Activated CD8-positive, alpha-beta memory T cell treated with anti-CD3 and anti-CD28 coated beads, Interleukin-2, amount 10 ng/mL, durations not matched to agents 7 days and 5 days (primary cell): Measurements from ENCODE around the gene OSTM1. TPM values are rescaled to one million over a fixed set of nuclear protein-coding genes. Genes with fewer than 3 reads are reported as not detected.

Experiments
- ATAC-seq: fragments of 150-1000 bp; cut with Tn5 transposase; one replicate; pipeline ENCODE4 v1.10.0; 2021; ENCODE audit warnings: moderate library complexity
- CTCF ChIA-PET: fragments of 350-600 bp; sonication (Branson Sonifier 250); formaldehyde crosslinking; loops from one replicate; lab custom pipeline; 2021; ENCODE audit warnings: antibody characterized with exemption; lab: Charles Lee
- DNase-seq: peaks from one replicate; pipeline ENCODE4 v3.0.0-alpha.2; 2020
- H3K27ac Mint-ChIP-seq: one replicate; pipeline ENCODE4 v1.8.0; 2021; ENCODE audit warnings: mild to moderate bottlenecking, mixed read lengths
- H3K27me3 Mint-ChIP-seq: one replicate; pipeline ENCODE4 v1.8.0; 2021; ENCODE audit warnings: mixed read lengths
- H3K36me3 Mint-ChIP-seq: one replicate; pipeline ENCODE4 v1.8.0; 2021; ENCODE audit warnings: mild to moderate bottlenecking, mixed read lengths
- H3K4me1 Mint-ChIP-seq: one replicate; pipeline ENCODE4 v1.8.0; 2021; ENCODE audit warnings: mixed read lengths
- H3K4me3 Mint-ChIP-seq: one replicate; pipeline ENCODE4 v1.8.0; 2021; ENCODE audit warnings: mild to moderate bottlenecking, moderate library complexity, mixed read lengths
- H3K9me3 Mint-ChIP-seq: one replicate; pipeline ENCODE4 v1.8.0; 2022; ENCODE audit warnings: low read depth, mixed read lengths
- total RNA-seq, 2 experiments: library from RNA; stranded (reverse); gene quantifications; one replicate each; pipeline ENCODE4 v1.2.3, GENCODE V29; 2021

The OSTM1 gene
- total RNA-seq, 2 experiments from 2014 or later = 22.2 to 30.5 TPM

- no peak overlapping the region for H3K4me3 Mint-ChIP-seq
- H3K36me3 Mint-ChIP-seq = no peaks in the 10 kb centered on the region
- peaks cover 38% of the 10 kb centered on the region for H3K27me3 Mint-ChIP-seq
- H3K27ac Mint-ChIP-seq = no peak overlapping the region
- H3K4me1 Mint-ChIP-seq = no peaks in the 10 kb centered on the region
- DNase-seq = no peak
- no peak for ATAC-seq
- CTCF ChIA-PET = interaction anchor here (0.6 kb wide), 1 partner anchor 798 kb away, joined by 3 read pairs; no protein-coding TSS in a partner anchor
- no peaks in the 10 kb centered on the region for H3K9me3 Mint-ChIP-seq
These were observed 8.0 kb upstream of the OSTM1 start for GRCh38 chr6:108082539-108082938.

- H3K27me3 Mint-ChIP-seq = peaks cover 31% of the 10 kb centered on the region
- ATAC-seq = no peak
- no peaks in the 10 kb centered on the region for H3K36me3 Mint-ChIP-seq
- DNase-seq = no peak
- no peak overlapping the region for H3K4me3 Mint-ChIP-seq
- H3K9me3 Mint-ChIP-seq = no peaks in the 10 kb centered on the region
- CTCF ChIA-PET = no interaction called here
- peaks cover 2% of the 10 kb centered on the region for H3K4me1 Mint-ChIP-seq
- H3K27ac Mint-ChIP-seq = no peak overlapping the region
These were observed 5.7 kb upstream of the OSTM1 start for GRCh38 chr6:108080010-108080780.

GRCh38 chr6:108078191-108078590 lies 3.6 kb upstream of the OSTM1 start:
- H3K27ac Mint-ChIP-seq = no peak overlapping the region

GRCh38 chr6:108074057-108074358 lies 533 bp downstream of the OSTM1 start:
- H3K4me3 Mint-ChIP-seq = peak overlapping the region; percentile 82
- peaks cover 9% of the 10 kb centered on the region for H3K27me3 Mint-ChIP-seq
- no peaks in the 10 kb centered on the region for H3K9me3 Mint-ChIP-seq
- H3K4me1 Mint-ChIP-seq = peaks cover 22% of the 10 kb centered on the region
- H3K36me3 Mint-ChIP-seq = peaks cover 1% of the 10 kb centered on the region
- CTCF ChIA-PET = no interaction called here
- ATAC-seq (peak; percentile 35), DNase-seq (no peak)
- peak overlapping the region; percentile 70 for H3K27ac Mint-ChIP-seq

More at GRCh38 chr6:108078191-108078590, 3.6 kb upstream of the OSTM1 start:
- no peaks in the 10 kb centered on the region for H3K36me3 Mint-ChIP-seq
- CTCF ChIA-PET = no interaction called here
- H3K9me3 Mint-ChIP-seq = no peaks in the 10 kb centered on the region
- no peak overlapping the region for H3K4me3 Mint-ChIP-seq
- H3K27me3 Mint-ChIP-seq = peaks cover 31% of the 10 kb centered on the region
- ATAC-seq = no peak
- no peak for DNase-seq
- H3K4me1 Mint-ChIP-seq = peaks cover 15% of the 10 kb centered on the region

GRCh38 chr6:108071736-108072276 lies 2.7 kb downstream of the OSTM1 start:
- no peak overlapping the region for H3K4me3 Mint-ChIP-seq
- peaks cover 1% of the 10 kb centered on the region for H3K36me3 Mint-ChIP-seq
- CTCF ChIA-PET = no interaction called here
- H3K9me3 Mint-ChIP-seq = no peaks in the 10 kb centered on the region
- DNase-seq (no peak), ATAC-seq (no peak)
- no peaks in the 10 kb centered on the region for H3K27me3 Mint-ChIP-seq
- H3K27ac Mint-ChIP-seq = no peak overlapping the region
- peaks cover 22% of the 10 kb centered on the region for H3K4me1 Mint-ChIP-seq

- CTCF ChIA-PET = no interaction called here
- peak; percentile 95 for ATAC-seq
These were observed 5.9 kb downstream of the OSTM1 start for GRCh38 chr6:108068618-108069017.

GRCh38 chr6:108068182-108068581 lies 6.4 kb downstream of the OSTM1 start:
- Mint-ChIP-seq H3K4me1 (peaks cover 7% of the 10 kb centered on the region), H3K27me3 (no peaks in the 10 kb centered on the region), H3K9me3 (no peaks in the 10 kb centered on the region), H3K36me3 (peaks cover 8% of the 10 kb centered on the region), H3K27ac (no peak overlapping the region), H3K4me3 (no peak overlapping the region)
- DNase-seq (no peak), ATAC-seq (no peak)
- CTCF ChIA-PET = no interaction called here

More at GRCh38 chr6:108068618-108069017, 5.9 kb downstream of the OSTM1 start:
- Mint-ChIP-seq H3K27me3 (no peaks in the 10 kb centered on the region), H3K27ac (no peak overlapping the region), H3K9me3 (no peaks in the 10 kb centered on the region), H3K36me3 (peaks cover 6% of the 10 kb centered on the region), H3K4me1 (peaks cover 11% of the 10 kb centered on the region), H3K4me3 (no peak overlapping the region)
- DNase-seq = peak; percentile 78

- DNase-seq = no peak
- ATAC-seq = no peak
- Mint-ChIP-seq H3K27me3 (no peaks in the 10 kb centered on the region), H3K4me3 (no peak overlapping the region), H3K36me3 (peaks cover 5% of the 10 kb centered on the region), H3K27ac (no peak overlapping the region), H3K4me1 (no peaks in the 10 kb centered on the region), H3K9me3 (no peaks in the 10 kb centered on the region)
- CTCF ChIA-PET = no interaction called here
These were observed 21.8 kb downstream of the OSTM1 start for GRCh38 chr6:108052706-108053105.

- no peaks in the 10 kb centered on the region for H3K27me3 Mint-ChIP-seq
- no peak overlapping the region for H3K27ac Mint-ChIP-seq
- CTCF ChIA-PET = no interaction called here
These were observed 23.1 kb downstream of the OSTM1 start for GRCh38 chr6:108051481-108051880.

GRCh38 chr6:108039681-108040080 lies 34.9 kb downstream of the OSTM1 start:
- Mint-ChIP-seq H3K36me3 (peaks cover 15% of the 10 kb centered on the region), H3K27me3 (no peaks in the 10 kb centered on the region), H3K4me3 (no peak overlapping the region), H3K4me1 (no peaks in the 10 kb centered on the region), H3K9me3 (no peaks in the 10 kb centered on the region), H3K27ac (no peak overlapping the region)
- ATAC-seq (no peak), DNase-seq (no peak)
- CTCF ChIA-PET = no interaction called here

More at GRCh38 chr6:108051481-108051880, 23.1 kb downstream of the OSTM1 start:
- no peaks in the 10 kb centered on the region for H3K4me1 Mint-ChIP-seq
- no peaks in the 10 kb centered on the region for H3K9me3 Mint-ChIP-seq
- H3K4me3 Mint-ChIP-seq = no peak overlapping the region
- no peak for ATAC-seq
- H3K36me3 Mint-ChIP-seq = peaks cover 8% of the 10 kb centered on the region
- DNase-seq = no peak

GRCh38 chr6:108036884-108037283 lies 37.7 kb downstream of the OSTM1 start:
- no peak overlapping the region for H3K27ac Mint-ChIP-seq
- DNase-seq (no peak), ATAC-seq (no peak)
- CTCF ChIA-PET = no interaction called here
- no peaks in the 10 kb centered on the region for H3K4me1 Mint-ChIP-seq
- H3K36me3 Mint-ChIP-seq = peaks cover 12% of the 10 kb centered on the region
- no peak overlapping the region for H3K4me3 Mint-ChIP-seq
- no peaks in the 10 kb centered on the region for H3K9me3 Mint-ChIP-seq
- no peaks in the 10 kb centered on the region for H3K27me3 Mint-ChIP-seq

- DNase-seq = no peak
- Mint-ChIP-seq H3K9me3 (no peaks in the 10 kb centered on the region), H3K4me1 (no peaks in the 10 kb centered on the region), H3K36me3 (peaks cover 2% of the 10 kb centered on the region), H3K27me3 (no peaks in the 10 kb centered on the region), H3K27ac (no peak overlapping the region), H3K4me3 (no peak overlapping the region)
- ATAC-seq = no peak
- CTCF ChIA-PET = no interaction called here
These were observed 42.6 kb downstream of the OSTM1 start for GRCh38 chr6:108031968-108032367.

- H3K27ac Mint-ChIP-seq = no peak overlapping the region
- no peaks in the 10 kb centered on the region for H3K27me3 Mint-ChIP-seq
- no peak overlapping the region for H3K4me3 Mint-ChIP-seq
- H3K9me3 Mint-ChIP-seq = no peaks in the 10 kb centered on the region
- no peaks in the 10 kb centered on the region for H3K4me1 Mint-ChIP-seq
- H3K36me3 Mint-ChIP-seq = no peaks in the 10 kb centered on the region
- ATAC-seq (no peak), DNase-seq (no peak)
- CTCF ChIA-PET = interaction anchor here (1.0 to 1.3 kb wide), 2 partner anchors 11 kb away, joined by 3 to 4 read pairs; no protein-coding TSS in a partner anchor
These were observed 44.3 kb downstream of the OSTM1 start for GRCh38 chr6:108030211-108030610.
